Fibroblast of lung (primary cell): ENCODE measurements around the gene COG5.

ENCODE experiments used
- CTCF ChIP-seq, 2 donors: IDR thresholded peaks in 1 of 2; conservative IDR thresholded peaks in 1 of 2; 1 replicate in 1 of 2; 2 replicates in 1 of 2; pipeline ENCODE4 v1.5.1; 2011 to 2012; ENCODE audit warnings: low read length in 2 of 2, control low read depth in 1 of 2, inconsistent platforms in 1 of 2, low read depth in 1 of 2, mild to moderate bottlenecking in 1 of 2
- EZH2 ChIP-seq: IDR thresholded peaks from 2 replicates; pipeline ENCODE4 v1.5.1; 2012; ENCODE audit warnings: low read length, control low read depth, mild to moderate bottlenecking; ENCODE audit errors: missing control alignments

- TF ChIP-seq CTCF (conservative IDR thresholded peaks at IDR 0.05 in 1 of 2, IDR thresholded peaks at IDR 0.05 in 1 of 2; ENCODE audit: low read depth in 1 of 2, low read length in 2 of 2): no peak
- no peak for TF ChIP-seq EZH2
Observed at GRCh38 chr7:107264723-107265122, 299.0 kb downstream of the COG5 start.
